Prostate gland (tissue), 2 donors: ENCODE measurements around the gene CLN6.

Experiments
- POLR2A ChIP-seq: fragments of 450-650 bp; IDR thresholded peaks from one replicate; pipeline ENCODE4 v1.6.1; 2016; ENCODE audit warnings: antibody characterized with exemption, mild to moderate bottlenecking
- TF ChIP-seq, protein P1 (sequence below), 4 experiments: fragments of 200-600 bp in 2 of 4; fragments of 450-650 bp in 2 of 4; sonication (generic) in 2 of 4; IDR thresholded peaks; 1 replicate in 3 of 4; 2 replicates in 1 of 4; pipeline ENCODE4 v1.5.1; 2016 to 2019; ENCODE audit warnings: antibody characterized with exemption in 4 of 4, mild to moderate bottlenecking in 2 of 4, moderate library complexity in 2 of 4

DNA sequence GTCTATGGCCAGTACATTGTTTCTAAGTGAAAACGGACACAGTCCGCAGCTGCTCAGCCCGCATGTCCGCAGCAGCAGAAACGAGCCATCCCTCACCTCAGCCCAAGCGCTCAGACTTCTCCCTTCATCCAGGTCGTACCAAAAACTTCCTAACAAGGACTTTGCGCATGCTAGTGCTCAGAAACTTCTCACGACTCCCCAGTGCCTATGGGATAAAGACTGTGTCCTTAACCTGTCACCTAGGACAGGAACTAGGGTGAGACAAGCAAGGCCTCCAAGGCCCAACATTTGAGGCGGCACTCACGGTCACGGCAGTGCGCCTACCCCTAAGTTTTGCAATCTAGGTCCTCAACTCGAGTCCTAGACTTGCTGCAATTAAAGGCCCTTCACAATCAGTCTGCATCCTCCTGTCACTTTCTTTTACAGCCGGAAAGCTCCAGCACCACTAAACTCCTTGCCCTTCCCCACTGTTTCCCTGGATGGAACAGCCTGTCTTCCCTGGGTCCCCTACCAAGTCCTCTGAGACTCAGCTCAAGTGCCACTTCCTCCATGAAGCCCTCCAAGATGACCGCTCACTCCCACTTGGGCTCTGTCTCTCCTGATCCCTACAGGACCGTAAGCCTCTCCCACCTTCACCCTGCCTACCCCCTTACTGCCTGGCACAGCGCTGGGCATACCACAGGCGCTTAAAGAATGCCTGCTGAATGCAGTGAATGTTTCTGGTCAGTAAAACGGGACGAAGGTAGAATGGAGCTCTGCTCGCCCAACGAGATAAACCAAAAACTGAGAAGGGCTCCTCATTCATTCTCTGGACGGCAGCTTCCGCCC, 1.2 kb downstream of the CLN6 start:
- TF ChIP-seq, protein P1, sequence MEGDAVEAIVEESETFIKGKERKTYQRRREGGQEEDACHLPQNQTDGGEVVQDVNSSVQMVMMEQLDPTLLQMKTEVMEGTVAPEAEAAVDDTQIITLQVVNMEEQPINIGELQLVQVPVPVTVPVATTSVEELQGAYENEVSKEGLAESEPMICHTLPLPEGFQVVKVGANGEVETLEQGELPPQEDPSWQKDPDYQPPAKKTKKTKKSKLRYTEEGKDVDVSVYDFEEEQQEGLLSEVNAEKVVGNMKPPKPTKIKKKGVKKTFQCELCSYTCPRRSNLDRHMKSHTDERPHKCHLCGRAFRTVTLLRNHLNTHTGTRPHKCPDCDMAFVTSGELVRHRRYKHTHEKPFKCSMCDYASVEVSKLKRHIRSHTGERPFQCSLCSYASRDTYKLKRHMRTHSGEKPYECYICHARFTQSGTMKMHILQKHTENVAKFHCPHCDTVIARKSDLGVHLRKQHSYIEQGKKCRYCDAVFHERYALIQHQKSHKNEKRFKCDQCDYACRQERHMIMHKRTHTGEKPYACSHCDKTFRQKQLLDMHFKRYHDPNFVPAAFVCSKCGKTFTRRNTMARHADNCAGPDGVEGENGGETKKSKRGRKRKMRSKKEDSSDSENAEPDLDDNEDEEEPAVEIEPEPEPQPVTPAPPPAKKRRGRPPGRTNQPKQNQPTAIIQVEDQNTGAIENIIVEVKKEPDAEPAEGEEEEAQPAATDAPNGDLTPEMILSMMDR (IDR thresholded peaks at IDR 0.05) = no peak
- TF ChIP-seq POLR2A = no peak
